Measurements from ENCODE around the gene CS. TPM values are rescaled to one million over a fixed set of nuclear protein-coding genes. Genes with fewer than 3 reads are reported as not detected.
A peak's percentile ranks its signal among the peaks of the same experiment; 100 is the strongest.

Gene CS
- polyA plus RNA-seq, 1 donor from 2014 or later = 65.7 TPM

- Histone ChIP-seq H3K79me2 (replicated peaks; ENCODE audit: insufficient read depth, low read length) (no peaks in the 10 kb centered on the region), H3K4me2 (ENCODE audit: low read length) (peak overlapping the region; percentile 74), H2AFZ (ENCODE audit: low read depth, low read length) (peak overlapping the region; percentile 15), H3K9me3 (ENCODE audit: low read length) (no peaks in the 10 kb centered on the region), H3K9me2 (ENCODE audit: insufficient read depth, low read length) (no peaks in the 10 kb centered on the region), H4K20me1 (ENCODE audit: insufficient read depth) (no peaks in the 10 kb centered on the region), H3K9ac (ENCODE audit: low read length) (peak overlapping the region; percentile 69), H3K27ac (ENCODE audit: low read length) (peak overlapping the region; percentile 10), H3K36me3 (ENCODE audit: insufficient read depth, low read length) (no peaks in the 10 kb centered on the region), H3K4me3 (ENCODE audit: low read length) (peak overlapping the region; percentile 78), H3K27me3 (ENCODE audit: insufficient read depth, low read depth, low read length) (no peaks in the 10 kb centered on the region), H3F3A (ENCODE audit: insufficient read depth, low read length, poor library complexity, severe bottlenecking) (peaks cover 3% of the 10 kb centered on the region)
- no peak for TF ChIP-seq TAF1 (IDR thresholded peaks at IDR 0.05; ENCODE audit: low read depth)
- TF ChIP-seq SMC3 (conservative IDR thresholded peaks at IDR 0.05; ENCODE audit: poor library complexity) = no peak
- no peak for TF ChIP-seq EP300 (conservative IDR thresholded peaks at IDR 0.05; ENCODE audit: poor library complexity, severe bottlenecking)
- TF ChIP-seq RAD21 (conservative IDR thresholded peaks at IDR 0.05) = no peak
- TF ChIP-seq EZH2 (IDR thresholded peaks at IDR 0.05; ENCODE audit: borderline replicate concordance, insufficient read depth, low read length, poor library complexity, severe bottlenecking) = no peak
- TF ChIP-seq CTCF (IDR thresholded peaks at IDR 0.05; ENCODE audit: poor library complexity, severe bottlenecking) = no peak
- TF ChIP-seq POLR2AphosphoS5 (IDR thresholded peaks at IDR 0.05) = no peak
- no peak for TF ChIP-seq MXI1 (conservative IDR thresholded peaks at IDR 0.05; ENCODE audit: poor library complexity, severe bottlenecking)
- TF ChIP-seq REST (IDR thresholded peaks at IDR 0.05; ENCODE audit: borderline replicate concordance) = no peak
These were observed 34.3 kb upstream of the CS start for GRCh38 chr12:56334490-56334793.

GRCh38 chr12:56333679-56334489 is 33.8 kb upstream of the CS start, which contains the start of gene PAN2:
PAN2 (minus strand) TSS chr12:56334000; CDS start chr12:56333094, 906 bp downstream.
- Histone ChIP-seq H3K9me2 (ENCODE audit: insufficient read depth, low read length) (no peaks in the 10 kb centered on the region), H3K4me2 (ENCODE audit: low read length) (peak within 1 kb of the TSS; percentile 95), H2AFZ (ENCODE audit: low read depth, low read length) (peak within 1 kb of the TSS; percentile 100), H3K4me3 (ENCODE audit: low read length) (peak within 1 kb of the TSS; percentile 78), H3K79me2 (replicated peaks; ENCODE audit: insufficient read depth, low read length) (no peaks in the 10 kb centered on the region), H3F3A (ENCODE audit: insufficient read depth, low read length, poor library complexity, severe bottlenecking) (peaks cover 3% of the 10 kb centered on the region), H3K9ac (ENCODE audit: low read length) (peak within 1 kb of the TSS; percentile 69), H3K27me3 (ENCODE audit: insufficient read depth, low read depth, low read length) (no peaks in the 10 kb centered on the region), H4K20me1 (ENCODE audit: insufficient read depth) (no peaks in the 10 kb centered on the region), H3K27ac (ENCODE audit: low read length) (peak within 1 kb of the TSS; percentile 80), H3K36me3 (ENCODE audit: insufficient read depth, low read length) (no peaks in the 10 kb centered on the region), H3K9me3 (ENCODE audit: low read length) (no peaks in the 10 kb centered on the region)
- TF ChIP-seq SMC3 (conservative IDR thresholded peaks at IDR 0.05; ENCODE audit: poor library complexity) (peak; percentile 53), EZH2 (IDR thresholded peaks at IDR 0.05; ENCODE audit: borderline replicate concordance, insufficient read depth, low read length, poor library complexity, severe bottlenecking) (no peak), EP300 (conservative IDR thresholded peaks at IDR 0.05; ENCODE audit: poor library complexity, severe bottlenecking) (peak; percentile 41), TAF1 (IDR thresholded peaks at IDR 0.05; ENCODE audit: low read depth) (no peak), POLR2AphosphoS5 (IDR thresholded peaks at IDR 0.05) (no peak), CTCF (IDR thresholded peaks at IDR 0.05; ENCODE audit: poor library complexity, severe bottlenecking) (peak; percentile 94), RAD21 (conservative IDR thresholded peaks at IDR 0.05) (peak; percentile 42), MXI1 (conservative IDR thresholded peaks at IDR 0.05; ENCODE audit: poor library complexity, severe bottlenecking) (peak; percentile 72)
